ENCODE data around the gene MIS18A.
A peak's percentile ranks its signal among the peaks of the same experiment; 100 is the strongest.
"Not testable (repeated sequence)": the region's sequence is repeated elsewhere in the genome, so short reads cannot be mapped to it uniquely, and the experiment has no call there.

Gene MIS18A

GRCh38 chr21:32303385-32303784 lies 24.5 kb upstream of the MIS18A start:
- no peak for FAIRE-seq

GRCh38 chr21:32302560-32302959 lies 23.7 kb upstream of the MIS18A start:
- no peak for FAIRE-seq

- FAIRE-seq, result no peak
These were observed 22.7 kb upstream of the MIS18A start for GRCh38 chr21:32301596-32301995.

- FAIRE-seq, result no peak
These were observed 21.4 kb upstream of the MIS18A start for GRCh38 chr21:32300117-32300681.

- no peak for FAIRE-seq
These were observed 20.8 kb upstream of the MIS18A start for GRCh38 chr21:32299695-32300094.

- FAIRE-seq, result no peak
These were observed 19.8 kb upstream of the MIS18A start, which contains the start of gene MRAP for GRCh38 chr21:32298658-32299081. MRAP (plus strand) TSS chr21:32298855; CDS start chr21:32298972, 117 bp downstream.

- no peak for FAIRE-seq
These were observed 19.3 kb upstream of the MIS18A start for GRCh38 chr21:32298148-32298559.

GRCh38 chr21:32297449-32297848 lies 18.6 kb upstream of the MIS18A start:
- no peak for FAIRE-seq

- no peak for FAIRE-seq
These were observed 6.6 kb upstream of the MIS18A start for GRCh38 chr21:32285476-32285875.

- FAIRE-seq, result no peak
These were observed 4.1 kb upstream of the MIS18A start for GRCh38 chr21:32282992-32283391.

GRCh38 chr21:32281531-32281930 lies 2.7 kb upstream of the MIS18A start:
- no peak for FAIRE-seq

- FAIRE-seq, result no peak
These were observed 480 bp upstream of the MIS18A start for GRCh38 chr21:32279377-32279680.

GRCh38 chr21:32278103-32278502 lies 746 bp downstream of the MIS18A start:
- FAIRE-seq, result no peak

- FAIRE-seq, result no peak
These were observed 2.2 kb downstream of the MIS18A start for GRCh38 chr21:32276671-32277070.

- no peak for FAIRE-seq
These were observed 8.1 kb downstream of the MIS18A start for GRCh38 chr21:32270748-32271147.

GRCh38 chr21:32265321-32265720 lies 13.5 kb downstream of the MIS18A start:
- FAIRE-seq, result not testable (repeated sequence)

- no peak for FAIRE-seq
These were observed 16.9 kb downstream of the MIS18A start for GRCh38 chr21:32261929-32262328.

GRCh38 chr21:32260130-32260529 lies 18.7 kb downstream of the MIS18A start:
- no peak for FAIRE-seq

- not testable (repeated sequence) for FAIRE-seq
These were observed 20.1 kb downstream of the MIS18A start for GRCh38 chr21:32258786-32259048.

GRCh38 chr21:32257962-32258785 lies 20.7 kb downstream of the MIS18A start:
- peak; percentile 55 for FAIRE-seq

GRCh38 chr21:32256873-32257620 lies 21.8 kb downstream of the MIS18A start:
- no peak for FAIRE-seq

- no peak for FAIRE-seq
These were observed 22.6 kb downstream of the MIS18A start for GRCh38 chr21:32256251-32256650.

GRCh38 chr21:32253215-32253641 lies 25.6 kb downstream of the MIS18A start:
- FAIRE-seq, result no peak

GRCh38 chr21:32252136-32252535 lies 26.7 kb downstream of the MIS18A start:
- no peak for FAIRE-seq

Data from TTC549 (cell line).